Ovary (tissue), 9 donors: ENCODE results near the gene CD151. TPM values are rescaled to one million over a fixed set of nuclear protein-coding genes. Genes with fewer than 3 reads are reported as not detected.
A peak's percentile ranks its signal among the peaks of the same experiment; 100 is the strongest.

Source experiments
- DNase-seq, 5 donors: peaks; one replicate each; pipeline ENCODE4 v3.0.0-alpha.2; 2019 to 2020
- H3K27ac ChIP-seq, 2 donors: fragments of 200-600 bp; one replicate each; pipeline versions ENCODE4 v1.5.1 to v1.8.0; 2019 to 2022
- H3K27me3 ChIP-seq: fragments of 200-600 bp; one replicate; pipeline ENCODE4 v1.8.0; 2022
- H3K36me3 ChIP-seq: fragments of 200-600 bp; sonication (generic); one replicate; pipeline ENCODE4 v1.5.1; 2019
- H3K4me1 ChIP-seq: one replicate; pipeline ENCODE4 v1.8.1; 2013; ENCODE audit warnings: mild to moderate bottlenecking, moderate library complexity; ENCODE audit not compliant: insufficient read depth
- H3K4me3 ChIP-seq: fragments of 200-600 bp; sonication (generic); one replicate; pipeline ENCODE4 v1.5.1; 2017
- H3K9me3 ChIP-seq, 2 donors: fragments of 200-600 bp in 1 of 2; sonication (generic) in 1 of 2; one replicate each; pipeline versions ENCODE4 v1.5.1 to v1.8.1; 2013 to 2019; ENCODE audit warnings: mild to moderate bottlenecking in 1 of 2, moderate library complexity in 1 of 2
- CTCF ChIP-seq, 3 donors: fragments of 450-650 bp in 2 of 3; fragments of 200-600 bp in 1 of 3; IDR thresholded peaks; one replicate each; pipeline versions ENCODE4 v1.5.1 to v1.8.0; 2016 to 2022; ENCODE audit warnings: antibody characterized with exemption in 3 of 3, mild to moderate bottlenecking in 1 of 3
- EP300 ChIP-seq: sonication (generic); formaldehyde crosslinking; IDR thresholded peaks from one replicate; pipeline ENCODE4 v1.6.1; 2017; ENCODE audit warnings: antibody characterized with exemption
- POLR2A ChIP-seq: fragments of 450-650 bp; IDR thresholded peaks from one replicate; pipeline ENCODE4 v1.6.1; 2017; ENCODE audit warnings: antibody characterized with exemption, mild to moderate bottlenecking, moderate library complexity
- WGBS, 3 donors: extraction: QIAGEN DNeasy Blood & Tissue Kit in 1 of 3; methylation state at CpG; one replicate each; pipeline versions ENCODE4 v1.1.5 to v1.1.7; 2013 to 2017; 5-methylcytosine and 5-hydroxymethylcytosine counted together
- intact Hi-C, 4 donors: fragments of 100-400 bp; cut with DNase I; formaldehyde crosslinking; loops; one replicate each; pipeline versions ENCODE4 v1.11.0 to v1.15.1; 2022 to 2023
- polyA plus RNA-seq, 2 donors: library from polyadenylated mRNA; stranded (reverse); fragments of 200-250 nt in 1 of 2; fragments of 350-450 nt in 1 of 2; fragmentation: Illumina TruSeq in 1 of 2; extraction: RNeasy Lipid Tissue Mini Kit (QIAGEN cat#74804) in 1 of 2; gene quantifications; one replicate each; pipeline ENCODE4 v1.2.3, GENCODE V29; 2013 to 2014
- total RNA-seq, 7 donors: library from RNA; depleted of rRNA in 2 of 7; stranded (reverse); fragments of >200 nt in 2 of 7; fragmentation: NEBNext Ultra II Directional in 3 of 7; extraction: Animal tissue kit (Norgen Biotek cat#: 25700) in 3 of 7; gene quantifications; one replicate each; pipeline versions ENCODE4 v1.1.0 to v1.2.4, GENCODE V29; 2016 to 2023
- donor health status: DM: no; HTN: no; CAD: no; lungs with moderate emphysema.
- donor health status: DM: no; HTN: no; CAD: no.
- donor health status: Bipolar disorder and iron deficiency.
- donor health status: DM: yes; HTN: yes; CAD: no.
- donor health status: DM: no; HTN: no; CAD: no.
- donor health status: DM: yes; HTN: yes; CAD: no.

Gene CD151
- total and polyA plus RNA-seq, 9 donors, result 32.9 to 243 (median 168) TPM

DNA sequence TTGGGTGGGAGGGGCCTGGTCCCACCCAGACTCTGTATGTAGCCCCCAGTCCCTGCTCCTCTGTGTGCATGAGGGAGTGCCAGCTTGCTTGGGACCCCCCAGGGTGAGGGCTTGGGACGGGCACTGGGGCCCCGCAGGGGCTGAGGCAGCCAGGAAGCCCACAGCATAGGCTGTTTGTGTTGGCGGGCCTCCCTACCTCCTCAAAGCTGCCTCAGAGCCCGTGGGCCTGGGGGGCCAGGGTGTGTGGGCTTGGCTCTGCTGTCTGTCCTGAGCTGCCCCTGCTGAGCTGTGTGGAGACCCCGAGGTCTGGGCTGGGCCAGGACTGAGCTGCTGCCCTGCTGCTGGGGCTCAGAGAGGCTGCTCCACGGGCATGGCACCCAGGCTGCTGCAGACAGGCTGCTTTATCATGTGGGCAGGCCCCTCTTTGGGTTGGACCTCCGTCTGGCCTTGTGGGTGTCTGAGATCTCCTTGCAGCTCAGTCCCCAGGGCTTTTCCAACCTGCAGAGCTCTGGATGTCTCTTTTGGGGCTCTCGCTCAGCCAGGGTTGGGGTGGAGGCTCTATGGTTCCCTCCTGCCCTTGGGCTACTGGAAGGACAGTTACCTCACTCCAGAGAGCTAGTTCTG is 13.2 kb downstream of the CD151 start:
- DNase-seq, result no peak
- TF ChIP-seq POLR2A, result no peak
- TF ChIP-seq CTCF (IDR thresholded peaks at IDR 0.05), result no peak
- TF ChIP-seq EP300, result no peak
- H3K9me3 ChIP-seq, result no peaks in the 10 kb centered on the region
- H3K27ac ChIP-seq, result peak overlapping the region; percentile 74 to 92
- intact Hi-C loops, result loop anchor here in 1 of 4 donors (10.0 kb wide), 1 partner anchor 619 kb away; no protein-coding TSS in a partner anchor
- H3K27me3 ChIP-seq, result no peaks in the 10 kb centered on the region
- H3K4me3 ChIP-seq, result no peak overlapping the region
- H3K36me3 ChIP-seq, result no peaks in the 10 kb centered on the region
- 27 to 31% (median 30%) methylated on average over 7 to 8 of the region's 8 CpGs for WGBS, 3 donors
- peaks cover 32% of the 10 kb centered on the region for H3K4me1 ChIP-seq

DNA sequence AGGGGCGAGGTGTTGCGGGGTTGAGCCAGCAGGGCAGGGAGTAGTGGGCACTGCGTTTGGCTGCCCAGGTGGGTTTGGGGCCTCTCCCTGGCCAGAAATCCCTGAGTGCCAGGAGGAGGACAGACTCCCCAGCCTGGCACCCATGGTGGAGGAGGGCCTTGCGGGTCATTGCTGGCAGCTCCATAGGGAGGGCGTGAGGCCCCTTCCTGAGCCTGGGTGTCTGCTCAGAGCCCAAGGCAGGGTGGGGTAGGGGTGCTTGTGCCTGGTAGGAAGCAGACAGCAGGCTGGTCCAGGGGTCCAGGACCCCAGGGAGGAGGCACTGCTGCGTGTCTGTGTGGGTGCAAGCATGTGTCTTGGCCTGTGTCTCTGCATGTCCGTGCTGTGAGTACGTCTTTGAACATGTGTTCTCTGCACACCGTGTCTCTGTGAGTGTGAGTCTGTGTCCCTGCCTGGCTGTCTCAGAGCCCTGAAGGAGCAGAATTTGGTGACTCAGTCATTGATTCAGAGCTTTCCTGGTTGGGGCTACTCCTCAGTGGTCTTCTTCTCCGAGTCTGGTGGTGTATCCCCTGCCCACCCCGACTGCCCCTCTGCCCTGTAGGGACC is 13.8 kb downstream of the CD151 start:
- H3K27ac ChIP-seq, result peak overlapping the region; percentile 74 to 92
- TF ChIP-seq EP300, result no peak
- no peak for TF ChIP-seq POLR2A
- TF ChIP-seq CTCF (IDR thresholded peaks at IDR 0.05), result no peak
- DNase-seq, result no peak
- H3K4me1 ChIP-seq, result peaks cover 31% of the 10 kb centered on the region
- no peaks in the 10 kb centered on the region for H3K9me3 ChIP-seq
- no peaks in the 10 kb centered on the region for H3K27me3 ChIP-seq
- 77 to 83% (median 81%) methylated on average over 11 of the region's 11 CpGs for WGBS, 3 donors
- no peak overlapping the region for H3K4me3 ChIP-seq
- no peaks in the 10 kb centered on the region for H3K36me3 ChIP-seq
- intact Hi-C loops, result loop anchor here in 1 of 4 donors (10.0 kb wide), 1 partner anchor 618 kb away; no protein-coding TSS in a partner anchor

- Histone ChIP-seq H3K27me3 (no peaks in the 10 kb centered on the region), H3K36me3 (no peaks in the 10 kb centered on the region), H3K4me1 (peaks cover 31% of the 10 kb centered on the region), H3K4me3 (no peak overlapping the region), H3K27ac (no peak overlapping the region), H3K9me3 (no peaks in the 10 kb centered on the region)
- intact Hi-C loops, result loop anchor here in 1 of 4 donors (10.0 kb wide), 1 partner anchor 617 kb away; no protein-coding TSS in a partner anchor
- no peak for DNase-seq
- WGBS, 3 donors, result 88 to 96% (median 89%) methylated on average over 11 to 18 of the region's 18 CpGs
- TF ChIP-seq POLR2A (no peak), EP300 (no peak), CTCF (IDR thresholded peaks at IDR 0.05) (no peak)
Measured at GRCh38 chr11:847876-848275, 15.1 kb downstream of the CD151 start.

GRCh38 chr11:848380-848931 is 15.7 kb downstream of the CD151 start:
- TF ChIP-seq CTCF (IDR thresholded peaks at IDR 0.05) (peak; percentile 72 to 81 (median 80)), POLR2A (no peak), EP300 (no peak)
- no peaks in the 10 kb centered on the region for H3K36me3 ChIP-seq
- H3K27ac ChIP-seq, result peak overlapping the region in 1 of 2 donors; percentile 39
- H3K4me1 ChIP-seq, result peaks cover 31% of the 10 kb centered on the region
- no peaks in the 10 kb centered on the region for H3K9me3 ChIP-seq
- no peaks in the 10 kb centered on the region for H3K27me3 ChIP-seq
- H3K4me3 ChIP-seq, result no peak overlapping the region
- 38 to 47% (median 39%) methylated on average over 13 to 14 of the region's 14 CpGs for WGBS, 3 donors
- intact Hi-C loops, result loop anchor here in 1 of 4 donors (10.0 kb wide), 1 partner anchor 616 kb away; no protein-coding TSS in a partner anchor
- DNase-seq, result peak in 4 of 5 donors; percentile 46 to 73 (median 63)
